ENCODE measurements around the gene POU3F3.
A peak's percentile ranks its signal among the peaks of the same experiment; 100 is the strongest.

POU3F3 gene

GRCh38 chr2:104854498-104855220 lies 744 bp downstream of the POU3F3 start:
- peaks cover 75 to 82% of the 10 kb centered on the region in 2 donors for H3K27me3 ChIP-seq (ENCODE audit: control insufficient read depth in 1 of 2, insufficient read depth in 2 of 2, low read length in 2 of 2)
- peak overlapping the region in 1 of 2 donors; percentile 26 for H3K4me3 ChIP-seq (ENCODE audit: low read depth in 1 of 2, low read length in 2 of 2)
- H3K27ac ChIP-seq (ENCODE audit: low read depth, low read length): no peak overlapping the region
- H3K9ac ChIP-seq (ENCODE audit: low read depth in 1 of 2, low read length in 2 of 2): no peak overlapping the region
- H3K36me3 ChIP-seq (ENCODE audit: control insufficient read depth in 1 of 2, insufficient read depth in 2 of 2, low read length in 2 of 2): no peaks in the 10 kb centered on the region
- peaks cover 15 to 31% of the 10 kb centered on the region in 2 donors for H3K4me1 ChIP-seq (ENCODE audit: control insufficient read depth in 1 of 2, insufficient read depth in 2 of 2, low read length in 2 of 2)
- H3K9me3 ChIP-seq (ENCODE audit: control insufficient read depth in 1 of 2, low read length in 2 of 2): no peaks in the 10 kb centered on the region

DNA sequence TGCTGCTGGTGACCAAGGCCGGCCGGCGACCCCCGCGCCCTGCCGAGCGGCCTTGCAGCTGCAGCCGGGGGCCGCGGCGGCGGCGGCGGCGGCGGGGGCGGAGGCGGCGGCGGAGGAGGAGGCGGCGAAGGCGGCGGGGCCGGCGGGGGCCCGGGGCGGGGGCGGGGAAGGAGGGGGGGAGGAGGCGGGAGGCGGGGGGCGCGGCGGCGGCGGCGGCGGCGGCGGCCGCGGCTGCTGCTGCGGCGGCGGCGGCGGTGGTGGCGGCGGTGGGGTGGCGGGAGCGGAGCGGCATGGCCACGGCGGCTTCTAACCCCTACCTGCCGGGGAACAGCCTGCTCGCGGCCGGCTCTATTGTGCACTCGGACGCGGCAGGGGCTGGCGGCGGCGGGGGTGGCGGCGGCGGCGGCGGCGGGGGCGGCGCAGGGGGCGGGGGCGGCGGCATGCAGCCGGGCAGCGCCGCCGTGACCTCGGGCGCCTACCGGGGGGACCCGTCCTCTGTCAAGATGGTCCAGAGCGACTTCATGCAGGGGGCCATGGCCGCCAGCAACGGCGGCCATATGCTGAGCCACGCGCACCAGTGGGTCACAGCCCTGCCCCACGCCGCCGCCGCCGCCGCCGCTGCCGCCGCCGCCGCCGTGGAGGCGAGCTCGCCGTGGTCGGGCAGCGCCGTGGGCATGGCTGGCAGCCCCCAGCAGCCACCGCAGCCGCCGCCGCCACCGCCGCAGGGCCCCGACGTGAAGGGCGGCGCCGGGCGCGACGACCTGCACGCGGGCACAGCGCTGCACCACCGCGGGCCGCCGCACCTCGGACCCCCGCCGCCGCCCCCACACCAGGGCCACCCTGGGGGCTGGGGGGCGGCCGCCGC lies 1.5 kb downstream of the POU3F3 start:
- Histone ChIP-seq H3K27me3 (ENCODE audit: control insufficient read depth in 1 of 2, insufficient read depth in 2 of 2, low read length in 2 of 2) (peaks cover 74 to 82% of the 10 kb centered on the region in 2 donors), H3K9ac (ENCODE audit: low read depth in 1 of 2, low read length in 2 of 2) (no peak overlapping the region), H3K4me3 (ENCODE audit: low read depth in 1 of 2, low read length in 2 of 2) (no peak overlapping the region), H3K36me3 (ENCODE audit: control insufficient read depth in 1 of 2, insufficient read depth in 2 of 2, low read length in 2 of 2) (no peaks in the 10 kb centered on the region), H3K9me3 (ENCODE audit: control insufficient read depth in 1 of 2, low read length in 2 of 2) (no peaks in the 10 kb centered on the region), H3K27ac (ENCODE audit: low read depth, low read length) (no peak overlapping the region), H3K4me1 (ENCODE audit: control insufficient read depth in 1 of 2, insufficient read depth in 2 of 2, low read length in 2 of 2) (peaks cover 15 to 26% of the 10 kb centered on the region in 2 donors)

DNA sequence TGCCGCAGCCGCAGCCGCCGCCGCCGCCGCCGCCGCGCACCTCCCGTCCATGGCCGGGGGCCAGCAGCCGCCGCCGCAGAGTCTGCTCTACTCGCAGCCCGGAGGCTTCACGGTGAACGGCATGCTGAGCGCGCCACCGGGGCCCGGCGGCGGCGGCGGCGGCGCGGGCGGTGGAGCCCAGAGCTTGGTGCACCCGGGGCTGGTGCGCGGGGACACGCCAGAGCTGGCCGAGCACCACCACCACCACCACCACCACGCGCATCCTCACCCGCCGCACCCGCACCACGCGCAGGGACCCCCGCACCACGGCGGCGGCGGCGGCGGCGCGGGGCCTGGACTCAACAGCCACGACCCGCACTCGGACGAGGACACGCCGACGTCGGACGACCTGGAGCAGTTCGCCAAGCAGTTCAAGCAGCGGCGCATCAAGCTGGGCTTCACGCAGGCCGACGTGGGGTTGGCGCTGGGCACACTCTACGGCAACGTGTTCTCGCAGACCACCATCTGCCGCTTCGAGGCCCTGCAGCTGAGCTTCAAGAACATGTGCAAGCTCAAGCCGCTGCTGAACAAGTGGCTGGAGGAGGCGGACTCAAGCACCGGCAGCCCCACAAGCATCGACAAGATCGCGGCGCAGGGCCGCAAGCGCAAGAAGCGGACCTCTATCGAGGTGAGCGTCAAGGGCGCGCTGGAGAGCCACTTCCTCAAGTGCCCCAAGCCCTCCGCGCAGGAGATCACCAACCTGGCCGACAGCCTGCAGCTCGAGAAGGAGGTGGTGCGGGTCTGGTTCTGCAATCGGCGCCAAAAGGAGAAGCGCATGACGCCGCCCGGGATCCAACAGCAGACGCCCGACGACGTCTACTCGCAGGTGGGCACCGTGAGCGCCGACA lies 2.4 kb downstream of the POU3F3 start:
- H3K4me3 ChIP-seq (ENCODE audit: low read depth in 1 of 2, low read length in 2 of 2): peak overlapping the region in 1 of 2 donors; percentile 50
- H3K9me3 ChIP-seq (ENCODE audit: control insufficient read depth in 1 of 2, low read length in 2 of 2): no peaks in the 10 kb centered on the region
- no peaks in the 10 kb centered on the region for H3K36me3 ChIP-seq (ENCODE audit: control insufficient read depth in 1 of 2, insufficient read depth in 2 of 2, low read length in 2 of 2)
- H3K27me3 ChIP-seq (ENCODE audit: control insufficient read depth in 1 of 2, insufficient read depth in 2 of 2, low read length in 2 of 2): peaks cover 72 to 81% of the 10 kb centered on the region in 2 donors
- H3K4me1 ChIP-seq (ENCODE audit: control insufficient read depth in 1 of 2, insufficient read depth in 2 of 2, low read length in 2 of 2): peaks cover 15 to 26% of the 10 kb centered on the region in 2 donors
- H3K27ac ChIP-seq (ENCODE audit: low read depth, low read length): no peak overlapping the region
- no peak overlapping the region for H3K9ac ChIP-seq (ENCODE audit: low read depth in 1 of 2, low read length in 2 of 2)

DNA sequence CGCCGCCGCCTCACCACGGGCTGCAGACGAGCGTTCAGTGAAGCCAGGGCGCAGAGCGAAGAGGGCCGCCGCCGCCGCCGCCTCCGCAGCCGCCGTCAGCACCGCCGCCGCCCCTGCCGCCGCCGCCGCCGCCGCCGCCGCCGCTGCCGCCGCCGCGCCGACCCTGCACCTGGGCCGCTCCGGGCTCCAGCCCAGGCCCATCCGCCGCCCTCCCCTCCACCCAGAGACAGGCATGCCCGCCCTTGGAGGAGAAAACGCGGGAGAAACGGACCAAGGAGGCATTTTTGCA lies 3.0 kb downstream of the POU3F3 start:
- H3K4me1 ChIP-seq (ENCODE audit: control insufficient read depth in 1 of 2, insufficient read depth in 2 of 2, low read length in 2 of 2): peaks cover 15 to 25% of the 10 kb centered on the region in 2 donors
- H3K9me3 ChIP-seq (ENCODE audit: control insufficient read depth in 1 of 2, low read length in 2 of 2): no peaks in the 10 kb centered on the region
- peaks cover 73 to 81% of the 10 kb centered on the region in 2 donors for H3K27me3 ChIP-seq (ENCODE audit: control insufficient read depth in 1 of 2, insufficient read depth in 2 of 2, low read length in 2 of 2)
- H3K4me3 ChIP-seq (ENCODE audit: low read depth in 1 of 2, low read length in 2 of 2): peak overlapping the region; percentile 41 to 61
- no peak overlapping the region for H3K9ac ChIP-seq (ENCODE audit: low read depth in 1 of 2, low read length in 2 of 2)
- no peaks in the 10 kb centered on the region for H3K36me3 ChIP-seq (ENCODE audit: control insufficient read depth in 1 of 2, insufficient read depth in 2 of 2, low read length in 2 of 2)
- H3K27ac ChIP-seq (ENCODE audit: low read depth, low read length): no peak overlapping the region

- Histone ChIP-seq H3K27ac (ENCODE audit: low read depth, low read length) (no peak overlapping the region), H3K36me3 (ENCODE audit: control insufficient read depth in 1 of 2, insufficient read depth in 2 of 2, low read length in 2 of 2) (no peaks in the 10 kb centered on the region), H3K4me3 (ENCODE audit: low read depth in 1 of 2, low read length in 2 of 2) (peak overlapping the region; percentile 41 to 61), H3K4me1 (ENCODE audit: control insufficient read depth in 1 of 2, insufficient read depth in 2 of 2, low read length in 2 of 2) (peaks cover 15 to 20% of the 10 kb centered on the region in 2 donors), H3K9me3 (ENCODE audit: control insufficient read depth in 1 of 2, low read length in 2 of 2) (no peaks in the 10 kb centered on the region), H3K27me3 (ENCODE audit: control insufficient read depth in 1 of 2, insufficient read depth in 2 of 2, low read length in 2 of 2) (peaks cover 73 to 81% of the 10 kb centered on the region in 2 donors), H3K9ac (ENCODE audit: low read depth in 1 of 2, low read length in 2 of 2) (no peak overlapping the region)
These were observed 3.5 kb downstream of the POU3F3 start for GRCh38 chr2:104857262-104858005.

DNA sequence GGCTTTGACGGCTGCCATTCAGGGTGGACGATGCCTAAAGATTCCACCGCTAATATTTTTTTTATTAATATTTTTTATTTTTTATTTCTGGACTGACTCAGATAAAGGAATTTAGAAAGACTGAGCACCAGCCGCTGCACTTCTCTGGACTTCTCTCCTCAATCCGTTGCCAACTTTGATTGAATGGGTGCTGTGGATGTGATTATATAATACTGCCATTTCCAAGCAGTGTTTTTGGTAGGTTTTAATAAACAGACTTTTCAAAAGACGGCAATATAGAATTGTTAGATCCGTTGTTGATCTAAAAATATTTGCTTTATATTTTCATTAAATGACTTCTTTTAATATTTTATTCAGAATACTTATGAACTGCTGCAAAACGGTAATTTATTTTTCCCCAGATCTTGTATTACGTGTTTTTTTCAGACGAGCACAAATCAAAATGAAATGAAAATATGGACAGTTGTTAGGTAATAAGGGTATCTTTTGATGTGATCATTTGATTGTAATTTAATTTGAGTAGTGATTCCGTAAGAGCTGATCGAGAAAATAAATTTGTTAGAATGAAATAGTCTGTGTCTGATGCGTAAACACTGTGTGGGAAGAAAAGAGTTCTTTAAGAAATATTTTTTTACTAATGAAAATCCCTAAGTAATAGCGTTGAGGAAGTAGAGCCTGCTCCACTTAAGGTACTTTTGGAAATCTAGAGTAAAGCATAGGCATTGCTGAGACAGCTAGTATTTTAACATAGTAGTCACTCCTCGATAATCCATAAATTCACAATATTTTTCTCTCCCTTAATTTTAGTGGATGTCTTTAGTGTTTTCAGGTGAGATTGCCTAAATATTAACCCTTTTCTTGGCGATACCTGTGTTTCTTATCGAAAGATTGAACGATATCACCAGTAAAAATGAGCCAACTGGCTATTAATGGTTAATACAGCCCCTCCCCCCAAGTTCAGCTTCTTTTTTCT lies 4.4 kb downstream of the POU3F3 start:
- Histone ChIP-seq H3K36me3 (ENCODE audit: control insufficient read depth in 1 of 2, insufficient read depth in 2 of 2, low read length in 2 of 2) (no peaks in the 10 kb centered on the region), H3K9ac (ENCODE audit: low read depth in 1 of 2, low read length in 2 of 2) (no peak overlapping the region), H3K4me3 (ENCODE audit: low read depth in 1 of 2, low read length in 2 of 2) (no peak overlapping the region), H3K27me3 (ENCODE audit: control insufficient read depth in 1 of 2, insufficient read depth in 2 of 2, low read length in 2 of 2) (peaks cover 75 to 80% of the 10 kb centered on the region in 2 donors), H3K27ac (ENCODE audit: low read depth, low read length) (no peak overlapping the region), H3K4me1 (ENCODE audit: control insufficient read depth in 1 of 2, insufficient read depth in 2 of 2, low read length in 2 of 2) (peaks cover 12 to 14% of the 10 kb centered on the region in 2 donors), H3K9me3 (ENCODE audit: control insufficient read depth in 1 of 2, low read length in 2 of 2) (no peaks in the 10 kb centered on the region)

GRCh38 chr2:104859291-104859765 lies 5.4 kb downstream of the POU3F3 start:
- Histone ChIP-seq H3K4me1 (ENCODE audit: control insufficient read depth in 1 of 2, insufficient read depth in 2 of 2, low read length in 2 of 2) (peaks cover 7 to 9% of the 10 kb centered on the region in 2 donors), H3K4me3 (ENCODE audit: low read depth in 1 of 2, low read length in 2 of 2) (no peak overlapping the region), H3K27me3 (ENCODE audit: control insufficient read depth in 1 of 2, insufficient read depth in 2 of 2, low read length in 2 of 2) (peaks cover 77 to 81% of the 10 kb centered on the region in 2 donors), H3K36me3 (ENCODE audit: control insufficient read depth in 1 of 2, insufficient read depth in 2 of 2, low read length in 2 of 2) (no peaks in the 10 kb centered on the region), H3K27ac (ENCODE audit: low read depth, low read length) (no peak overlapping the region), H3K9me3 (ENCODE audit: control insufficient read depth in 1 of 2, low read length in 2 of 2) (no peaks in the 10 kb centered on the region), H3K9ac (ENCODE audit: low read depth in 1 of 2, low read length in 2 of 2) (no peak overlapping the region)

DNA sequence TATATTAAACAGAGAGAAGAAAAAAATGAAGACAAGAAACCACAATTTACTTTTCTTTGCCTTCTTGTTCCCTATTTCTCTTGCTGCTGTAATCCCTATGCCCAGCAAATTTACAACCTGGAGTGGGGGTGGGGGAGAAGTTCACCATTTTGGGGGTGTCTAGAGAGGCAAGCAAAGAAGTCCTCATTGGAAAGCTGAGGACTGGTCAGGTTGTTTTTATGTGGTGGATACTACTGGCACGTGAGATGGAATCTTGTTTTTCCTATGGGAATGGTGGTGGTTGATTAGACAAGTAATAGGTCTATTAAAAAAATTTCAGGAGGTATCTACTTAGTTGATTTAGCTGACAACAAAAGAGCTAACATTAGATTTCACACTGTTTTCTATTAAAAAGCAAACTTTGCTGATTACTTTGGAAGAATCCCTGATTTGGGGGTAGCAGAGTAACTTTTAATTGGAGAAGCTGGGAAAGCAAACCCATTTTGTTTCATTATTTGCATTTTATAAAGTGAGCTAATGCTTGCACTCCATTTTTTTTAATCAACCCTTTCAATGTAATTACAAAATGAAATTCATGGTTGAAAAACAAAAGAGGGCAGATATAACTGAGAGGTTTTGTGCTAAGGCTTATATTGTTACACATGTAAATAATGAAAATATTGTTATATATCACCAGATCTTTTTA lies 6.0 kb downstream of the POU3F3 start:
- peaks cover 6 to 7% of the 10 kb centered on the region in 2 donors for H3K4me1 ChIP-seq (ENCODE audit: control insufficient read depth in 1 of 2, insufficient read depth in 2 of 2, low read length in 2 of 2)
- H3K9me3 ChIP-seq (ENCODE audit: control insufficient read depth in 1 of 2, low read length in 2 of 2): no peaks in the 10 kb centered on the region
- H3K4me3 ChIP-seq (ENCODE audit: low read depth in 1 of 2, low read length in 2 of 2): no peak overlapping the region
- H3K9ac ChIP-seq (ENCODE audit: low read depth in 1 of 2, low read length in 2 of 2): no peak overlapping the region
- peaks cover 76 to 81% of the 10 kb centered on the region in 2 donors for H3K27me3 ChIP-seq (ENCODE audit: control insufficient read depth in 1 of 2, insufficient read depth in 2 of 2, low read length in 2 of 2)
- no peaks in the 10 kb centered on the region for H3K36me3 ChIP-seq (ENCODE audit: control insufficient read depth in 1 of 2, insufficient read depth in 2 of 2, low read length in 2 of 2)
- no peak overlapping the region for H3K27ac ChIP-seq (ENCODE audit: low read depth, low read length)

All from duodenal mucosa (tissue), 2 donors.